Bronchial epithelial cell (primary cell): Measurements from ENCODE around the gene USH2A. TPM values are rescaled to one million over a fixed set of nuclear protein-coding genes. Genes with fewer than 3 reads are reported as not detected.

ENCODE experiments used
- DNase-seq: peaks from one replicate; pipeline ENCODE4 v3.0.0-alpha.2; 2010; ENCODE audit warnings: low read depth
- FAIRE-seq: peaks from 2 replicates; lab custom pipeline; 2011; peaks lifted over from hg19 to GRCh38; lab: Jason Lieb, UNC
- H3K27me3 ChIP-seq: 2 replicates; pipeline ENCODE4 v1.5.1; 2011; ENCODE audit warnings: low read length; ENCODE audit not compliant: control insufficient read depth, insufficient read depth
- H3K36me3 ChIP-seq: 2 replicates; pipeline ENCODE4 v1.5.1; 2011; ENCODE audit warnings: low read length; ENCODE audit not compliant: control insufficient read depth, insufficient read depth
- H3K4me3 ChIP-seq: 2 replicates; pipeline ENCODE4 v1.5.1; 2011; ENCODE audit warnings: mild to moderate bottlenecking, low read depth, low read length, control low read depth
- total RNA-seq: library from RNA; depleted of rRNA; stranded (reverse); fragments of >200 nt; gene quantifications from 2 replicates; pipeline ENCODE4 v1.2.1, GENCODE V29; 2014
- TF ChIP-seq, protein P1 (sequence below): IDR thresholded peaks from 2 replicates; pipeline ENCODE4 v1.5.1; 2011; ENCODE audit warnings: mild to moderate bottlenecking, moderate library complexity, low read length, control low read depth, inconsistent platforms; ENCODE audit not compliant: insufficient read depth, severe bottlenecking

Gene USH2A
- total RNA-seq, 1 donor from 2014 or later = not detected

DNA sequence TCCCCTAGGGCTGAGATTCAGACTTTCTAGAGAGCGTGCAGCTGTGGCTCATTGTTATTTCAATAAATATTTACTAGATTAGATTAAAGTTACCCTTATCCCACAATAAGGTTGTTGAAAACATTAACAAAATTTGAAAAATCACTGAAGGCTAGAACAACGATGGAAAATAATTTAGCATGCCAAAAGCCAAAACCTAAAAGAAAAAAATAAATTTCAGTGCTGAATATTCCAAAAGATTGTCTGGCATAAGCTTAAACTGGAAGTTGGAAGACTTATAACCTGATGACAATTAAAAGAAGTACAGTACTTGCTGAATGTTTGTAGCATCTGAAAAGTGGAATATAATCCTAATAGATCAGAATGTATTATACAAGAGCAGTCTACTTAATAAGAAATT is 221.3 kb downstream of the USH2A start:
- H3K4me3 ChIP-seq = no peak overlapping the region
- no peak for FAIRE-seq
- H3K27me3 ChIP-seq = no peaks in the 10 kb centered on the region
- TF ChIP-seq, protein P1, sequence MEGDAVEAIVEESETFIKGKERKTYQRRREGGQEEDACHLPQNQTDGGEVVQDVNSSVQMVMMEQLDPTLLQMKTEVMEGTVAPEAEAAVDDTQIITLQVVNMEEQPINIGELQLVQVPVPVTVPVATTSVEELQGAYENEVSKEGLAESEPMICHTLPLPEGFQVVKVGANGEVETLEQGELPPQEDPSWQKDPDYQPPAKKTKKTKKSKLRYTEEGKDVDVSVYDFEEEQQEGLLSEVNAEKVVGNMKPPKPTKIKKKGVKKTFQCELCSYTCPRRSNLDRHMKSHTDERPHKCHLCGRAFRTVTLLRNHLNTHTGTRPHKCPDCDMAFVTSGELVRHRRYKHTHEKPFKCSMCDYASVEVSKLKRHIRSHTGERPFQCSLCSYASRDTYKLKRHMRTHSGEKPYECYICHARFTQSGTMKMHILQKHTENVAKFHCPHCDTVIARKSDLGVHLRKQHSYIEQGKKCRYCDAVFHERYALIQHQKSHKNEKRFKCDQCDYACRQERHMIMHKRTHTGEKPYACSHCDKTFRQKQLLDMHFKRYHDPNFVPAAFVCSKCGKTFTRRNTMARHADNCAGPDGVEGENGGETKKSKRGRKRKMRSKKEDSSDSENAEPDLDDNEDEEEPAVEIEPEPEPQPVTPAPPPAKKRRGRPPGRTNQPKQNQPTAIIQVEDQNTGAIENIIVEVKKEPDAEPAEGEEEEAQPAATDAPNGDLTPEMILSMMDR = no peak
- no peak for DNase-seq
- H3K36me3 ChIP-seq = no peaks in the 10 kb centered on the region

GRCh38 chr1:216200941-216201340 is 222.3 kb downstream of the USH2A start:
- no peak for FAIRE-seq
- no peaks in the 10 kb centered on the region for H3K36me3 ChIP-seq
- no peaks in the 10 kb centered on the region for H3K27me3 ChIP-seq
- no peak overlapping the region for H3K4me3 ChIP-seq
- TF ChIP-seq, protein P1 = no peak
- DNase-seq = no peak

DNA sequence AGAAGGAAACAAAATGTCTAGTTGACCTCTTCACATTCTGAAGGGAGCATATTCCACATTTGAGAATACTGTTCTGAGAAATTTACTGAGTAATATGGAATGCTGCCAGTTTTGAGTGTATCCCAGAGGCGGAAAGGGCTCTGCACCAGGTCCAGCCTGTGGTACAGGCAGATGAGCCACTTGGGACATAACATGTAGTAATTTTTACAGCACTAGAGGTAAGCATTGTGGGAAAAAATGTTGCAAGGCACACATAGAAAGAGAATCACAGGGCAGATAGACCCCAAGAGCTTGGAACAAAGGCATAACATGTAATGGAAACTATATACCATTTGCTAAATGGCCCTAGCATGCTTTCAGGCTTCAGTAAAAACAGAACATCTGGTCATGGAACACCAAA is 228.5 kb downstream of the USH2A start:
- DNase-seq = no peak
- FAIRE-seq = no peak
- H3K4me3 ChIP-seq = no peak overlapping the region
- no peaks in the 10 kb centered on the region for H3K27me3 ChIP-seq
- H3K36me3 ChIP-seq = no peaks in the 10 kb centered on the region
- TF ChIP-seq, protein P1 = no peak

DNA sequence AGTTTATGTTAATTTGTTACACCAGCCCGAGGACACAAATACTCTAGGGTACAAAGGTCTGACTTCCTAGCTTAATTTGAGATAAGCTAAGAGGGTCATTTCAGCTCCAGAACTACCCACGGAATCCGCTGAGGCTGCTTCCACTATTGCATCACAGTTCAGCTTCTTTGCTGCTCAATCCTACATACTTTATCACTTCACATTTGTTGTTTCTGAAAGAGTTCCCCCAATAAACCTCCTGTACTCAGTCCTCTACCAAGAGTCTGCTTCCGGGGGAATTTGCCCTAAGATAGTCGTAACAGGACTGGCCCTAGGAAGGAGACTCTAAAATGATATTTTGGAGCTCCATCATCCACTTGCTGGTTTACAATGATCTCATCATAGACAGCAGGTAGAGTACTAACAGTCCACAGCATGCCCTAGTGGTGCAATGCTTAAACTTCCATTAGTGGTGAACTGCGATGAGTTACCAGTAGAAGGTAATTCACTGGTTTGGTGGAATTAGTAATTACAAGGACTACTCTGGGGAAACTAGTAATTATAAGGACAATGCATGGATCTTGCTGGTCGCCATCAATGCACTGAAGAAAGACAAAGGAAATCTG is 229.3 kb downstream of the USH2A start:
- Histone ChIP-seq H3K27me3 (no peaks in the 10 kb centered on the region), H3K4me3 (no peak overlapping the region), H3K36me3 (no peaks in the 10 kb centered on the region)
- no peak for DNase-seq
- TF ChIP-seq, protein P1 = no peak
- no peak for FAIRE-seq

- H3K27me3 ChIP-seq = no peaks in the 10 kb centered on the region
- DNase-seq = no peak
These were observed 232.8 kb downstream of the USH2A start for GRCh38 chr1:216190438-216190837.

More at GRCh38 chr1:216190438-216190837, 232.8 kb downstream of the USH2A start:
- H3K36me3 ChIP-seq = no peaks in the 10 kb centered on the region
- no peak overlapping the region for H3K4me3 ChIP-seq
- TF ChIP-seq, protein P1 = no peak
- FAIRE-seq = no peak
